ENCODE results near the gene FGFRL1.

DNA sequence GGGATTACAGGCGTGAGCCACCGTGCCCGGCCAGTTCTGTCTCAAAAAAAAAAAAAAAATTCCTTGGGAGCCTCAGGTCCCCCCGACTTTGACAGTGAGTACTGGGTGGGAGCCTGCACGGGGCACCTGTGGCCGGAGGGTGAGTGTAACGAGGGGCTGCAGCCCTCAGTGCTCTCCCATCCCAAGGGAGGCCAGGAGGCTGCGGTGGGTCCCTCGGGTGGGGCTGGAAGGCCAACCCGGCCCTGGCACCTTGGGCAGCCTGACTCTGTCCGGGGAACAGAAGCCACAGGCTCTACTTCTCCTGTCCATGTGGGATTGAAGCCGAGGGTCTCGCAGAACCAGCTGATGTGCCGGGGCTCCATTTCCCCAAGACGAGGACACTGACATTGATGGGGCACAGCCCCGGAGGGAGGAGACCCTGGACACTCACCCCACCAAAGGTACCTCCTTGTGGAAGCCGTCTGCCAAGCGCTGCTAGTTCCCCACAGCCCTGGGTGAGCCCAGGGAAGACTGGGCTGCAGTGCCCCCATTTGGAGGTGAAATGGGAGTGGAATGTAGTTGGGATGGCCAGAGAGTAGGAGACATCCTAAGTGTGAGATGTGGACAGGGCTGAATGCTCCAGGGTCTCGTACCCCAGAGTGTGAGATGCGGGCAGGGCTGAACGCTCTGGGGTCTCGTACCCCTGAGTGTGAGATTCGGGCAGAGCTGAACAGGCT is 16.0 kb upstream of the FGFRL1 start:
- TF ChIP-seq, protein P1, sequence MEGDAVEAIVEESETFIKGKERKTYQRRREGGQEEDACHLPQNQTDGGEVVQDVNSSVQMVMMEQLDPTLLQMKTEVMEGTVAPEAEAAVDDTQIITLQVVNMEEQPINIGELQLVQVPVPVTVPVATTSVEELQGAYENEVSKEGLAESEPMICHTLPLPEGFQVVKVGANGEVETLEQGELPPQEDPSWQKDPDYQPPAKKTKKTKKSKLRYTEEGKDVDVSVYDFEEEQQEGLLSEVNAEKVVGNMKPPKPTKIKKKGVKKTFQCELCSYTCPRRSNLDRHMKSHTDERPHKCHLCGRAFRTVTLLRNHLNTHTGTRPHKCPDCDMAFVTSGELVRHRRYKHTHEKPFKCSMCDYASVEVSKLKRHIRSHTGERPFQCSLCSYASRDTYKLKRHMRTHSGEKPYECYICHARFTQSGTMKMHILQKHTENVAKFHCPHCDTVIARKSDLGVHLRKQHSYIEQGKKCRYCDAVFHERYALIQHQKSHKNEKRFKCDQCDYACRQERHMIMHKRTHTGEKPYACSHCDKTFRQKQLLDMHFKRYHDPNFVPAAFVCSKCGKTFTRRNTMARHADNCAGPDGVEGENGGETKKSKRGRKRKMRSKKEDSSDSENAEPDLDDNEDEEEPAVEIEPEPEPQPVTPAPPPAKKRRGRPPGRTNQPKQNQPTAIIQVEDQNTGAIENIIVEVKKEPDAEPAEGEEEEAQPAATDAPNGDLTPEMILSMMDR (IDR thresholded peaks at IDR 0.05; ENCODE audit: insufficient read depth, low read length): no peak
- no peak for TF ChIP-seq POLR2AphosphoS5 (IDR thresholded peaks at IDR 0.05; ENCODE audit: low read depth)
- TF ChIP-seq, protein P2, sequence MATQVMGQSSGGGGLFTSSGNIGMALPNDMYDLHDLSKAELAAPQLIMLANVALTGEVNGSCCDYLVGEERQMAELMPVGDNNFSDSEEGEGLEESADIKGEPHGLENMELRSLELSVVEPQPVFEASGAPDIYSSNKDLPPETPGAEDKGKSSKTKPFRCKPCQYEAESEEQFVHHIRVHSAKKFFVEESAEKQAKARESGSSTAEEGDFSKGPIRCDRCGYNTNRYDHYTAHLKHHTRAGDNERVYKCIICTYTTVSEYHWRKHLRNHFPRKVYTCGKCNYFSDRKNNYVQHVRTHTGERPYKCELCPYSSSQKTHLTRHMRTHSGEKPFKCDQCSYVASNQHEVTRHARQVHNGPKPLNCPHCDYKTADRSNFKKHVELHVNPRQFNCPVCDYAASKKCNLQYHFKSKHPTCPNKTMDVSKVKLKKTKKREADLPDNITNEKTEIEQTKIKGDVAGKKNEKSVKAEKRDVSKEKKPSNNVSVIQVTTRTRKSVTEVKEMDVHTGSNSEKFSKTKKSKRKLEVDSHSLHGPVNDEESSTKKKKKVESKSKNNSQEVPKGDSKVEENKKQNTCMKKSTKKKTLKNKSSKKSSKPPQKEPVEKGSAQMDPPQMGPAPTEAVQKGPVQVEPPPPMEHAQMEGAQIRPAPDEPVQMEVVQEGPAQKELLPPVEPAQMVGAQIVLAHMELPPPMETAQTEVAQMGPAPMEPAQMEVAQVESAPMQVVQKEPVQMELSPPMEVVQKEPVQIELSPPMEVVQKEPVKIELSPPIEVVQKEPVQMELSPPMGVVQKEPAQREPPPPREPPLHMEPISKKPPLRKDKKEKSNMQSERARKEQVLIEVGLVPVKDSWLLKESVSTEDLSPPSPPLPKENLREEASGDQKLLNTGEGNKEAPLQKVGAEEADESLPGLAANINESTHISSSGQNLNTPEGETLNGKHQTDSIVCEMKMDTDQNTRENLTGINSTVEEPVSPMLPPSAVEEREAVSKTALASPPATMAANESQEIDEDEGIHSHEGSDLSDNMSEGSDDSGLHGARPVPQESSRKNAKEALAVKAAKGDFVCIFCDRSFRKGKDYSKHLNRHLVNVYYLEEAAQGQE (IDR thresholded peaks at IDR 0.05; ENCODE audit: insufficient replicate concordance, low read depth): no peak
